ENCODE data around the gene ARSG. TPM values are rescaled to one million over a fixed set of nuclear protein-coding genes. Genes with fewer than 3 reads are reported as not detected.
A peak's percentile ranks its signal among the peaks of the same experiment; 100 is the strongest.

Gene ARSG
- total and polyA plus RNA-seq, 9 of the 15 experiments (the other 6 are each of a cell fraction or from before 2014, with no cell fraction given), result 1.0 to 5.6 (median 1.8) TPM

- TF ChIP-seq NR3C1 (CRISPR knock-in tag; IDR thresholded peaks at IDR 0.05) (peak; percentile 73; the same call in 1 of the 2 replicates), PRMT5 (CRISPR knock-in tag; IDR thresholded peaks at IDR 0.05) (no peak), ZNF217 (CRISPR knock-in tag; IDR thresholded peaks at IDR 0.05) (no peak), MEF2D (tag; conservative IDR thresholded peaks at IDR 0.05; ENCODE audit: low read depth) (no peak), EGR1 (conservative IDR thresholded peaks at IDR 0.05) (peak; percentile 94), ZSCAN29 (IDR thresholded peaks at IDR 0.05) (no peak), ZC3H4 (CRISPR knock-in tag; IDR thresholded peaks at IDR 0.05; ENCODE audit: borderline replicate concordance) (no peak), NFYB (IDR thresholded peaks at IDR 0.05; ENCODE audit: extremely low read depth, insufficient read length) (no peak), CHD1 (IDR thresholded peaks at IDR 0.05; ENCODE audit: low read length) (no peak), C11orf30 (IDR thresholded peaks at IDR 0.05; ENCODE audit: low read depth) (no peak; the same call in 1 of the 2 replicates), ZNF592 (IDR thresholded peaks at IDR 0.05) (peak; percentile 80; the same call in 1 of the 2 replicates), ZKSCAN3 (CRISPR knock-in tag; IDR thresholded peaks at IDR 0.05) (no peak), MBD1 (CRISPR knock-in tag; IDR thresholded peaks at IDR 0.05) (no peak), NCOA2 (IDR thresholded peaks at IDR 0.05; ENCODE audit: partially characterized antibody in 2 of 2) (no peak), ZNF639 (CRISPR knock-in tag; conservative IDR thresholded peaks at IDR 0.05 in 1 of 2, IDR thresholded peaks at IDR 0.05 in 1 of 2) (peak in 1 of 2 experiments; percentile 46; a peak in 1 of 4 replicates), ZBTB49 (CRISPR knock-in tag; IDR thresholded peaks at IDR 0.05; ENCODE audit: borderline replicate concordance) (no peak), HMG20B (CRISPR knock-in tag; IDR thresholded peaks at IDR 0.05) (no peak), COPS2 (conservative IDR thresholded peaks at IDR 0.05) (no peak), CHD2 (IDR thresholded peaks at IDR 0.05; ENCODE audit: low read depth, low read length) (no peak)
Observed at GRCh38 chr17:68247445-68248198, 43.7 kb upstream of the ARSG start, which contains the start of gene AMZ2 (continued).
